Measurements from ENCODE around the gene DOC2B. TPM values are rescaled to one million over a fixed set of nuclear protein-coding genes. Genes with fewer than 3 reads are reported as not detected.

DOC2B gene
- total and polyA plus RNA-seq, 2 of the 8 experiments (the other 6 are each of a cell fraction or from before 2014, with no cell fraction given) = 1.3 to 3.3 TPM

DNA sequence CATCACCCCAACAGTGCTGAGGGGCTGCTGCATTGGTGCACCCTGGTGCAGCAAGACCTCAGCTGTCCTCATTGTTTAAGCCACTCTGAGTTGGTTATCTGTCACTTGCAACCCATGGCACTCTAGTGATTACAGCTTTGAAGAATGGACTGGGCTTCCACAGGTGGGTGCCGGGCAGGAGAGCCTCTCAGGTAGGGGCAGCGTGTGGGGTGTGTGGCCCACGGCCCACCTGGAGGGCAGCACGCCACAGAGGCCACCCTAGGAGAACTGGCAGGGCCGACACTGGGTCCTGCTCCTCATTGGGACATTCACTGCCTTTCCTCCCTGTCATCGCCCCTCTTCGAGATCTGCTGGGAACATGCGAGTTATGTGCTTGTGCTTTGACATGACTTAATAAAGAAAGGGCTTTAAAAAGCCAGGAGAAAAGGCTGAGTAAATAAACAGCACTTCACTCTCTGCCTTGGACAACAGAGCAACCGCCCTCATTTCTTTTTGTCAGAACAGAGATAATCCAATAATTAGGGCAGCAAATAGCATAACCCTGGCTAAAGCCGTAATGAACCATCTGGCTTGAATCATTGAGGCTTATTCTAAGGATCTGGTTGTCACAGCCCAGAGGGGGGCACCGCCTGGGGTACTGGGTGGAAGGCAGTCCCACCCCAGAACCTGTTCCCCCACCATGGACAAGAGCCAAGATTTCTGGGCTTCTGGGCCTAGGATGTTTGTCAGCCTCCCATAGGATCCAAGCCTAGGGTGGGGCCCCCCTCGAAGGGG is 3.0 kb downstream of the DOC2B start:
- H4K91ac ChIP-seq (replicated peaks; ENCODE audit: insufficient read length, low read length) = no peak overlapping the region
- TF ChIP-seq TEAD4 (IDR thresholded peaks at IDR 0.05; ENCODE audit: low read depth, low read length) (no peak), TCF12 (IDR thresholded peaks at IDR 0.05; ENCODE audit: low read depth, low read length) (no peak), RAD21 (IDR thresholded peaks at IDR 0.05 in 1 of 2, conservative IDR thresholded peaks at IDR 0.05 in 1 of 2; ENCODE audit: low read depth in 2 of 2, low read length in 2 of 2) (no peak), EGR1 (IDR thresholded peaks at IDR 0.05; ENCODE audit: borderline replicate concordance, low read depth, low read length) (no peak), EP300 (IDR thresholded peaks at IDR 0.05; ENCODE audit: borderline replicate concordance in 1 of 2, low read depth in 2 of 2, low read length in 2 of 2) (no peak), ASH2L (IDR thresholded peaks at IDR 0.05; ENCODE audit: low read length) (no peak), BCL11A (IDR thresholded peaks at IDR 0.05; ENCODE audit: low read depth in 2 of 2, low read length in 2 of 2) (no peak), CHD2 (IDR thresholded peaks at IDR 0.05; ENCODE audit: low read length) (no peak)
- TF ChIP-seq, protein P1, sequence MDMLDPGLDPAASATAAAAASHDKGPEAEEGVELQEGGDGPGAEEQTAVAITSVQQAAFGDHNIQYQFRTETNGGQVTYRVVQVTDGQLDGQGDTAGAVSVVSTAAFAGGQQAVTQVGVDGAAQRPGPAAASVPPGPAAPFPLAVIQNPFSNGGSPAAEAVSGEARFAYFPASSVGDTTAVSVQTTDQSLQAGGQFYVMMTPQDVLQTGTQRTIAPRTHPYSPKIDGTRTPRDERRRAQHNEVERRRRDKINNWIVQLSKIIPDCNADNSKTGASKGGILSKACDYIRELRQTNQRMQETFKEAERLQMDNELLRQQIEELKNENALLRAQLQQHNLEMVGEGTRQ (IDR thresholded peaks at IDR 0.05; ENCODE audit: low read length) = no peak
- TF ChIP-seq, protein P2, sequence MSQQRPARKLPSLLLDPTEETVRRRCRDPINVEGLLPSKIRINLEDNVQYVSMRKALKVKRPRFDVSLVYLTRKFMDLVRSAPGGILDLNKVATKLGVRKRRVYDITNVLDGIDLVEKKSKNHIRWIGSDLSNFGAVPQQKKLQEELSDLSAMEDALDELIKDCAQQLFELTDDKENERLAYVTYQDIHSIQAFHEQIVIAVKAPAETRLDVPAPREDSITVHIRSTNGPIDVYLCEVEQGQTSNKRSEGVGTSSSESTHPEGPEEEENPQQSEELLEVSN (IDR thresholded peaks at IDR 0.05) = no peak

More for the DNA sequence above, 3.0 kb downstream of the DOC2B start:
- Histone ChIP-seq H2BK12ac (ENCODE audit: low read depth, low read length) (no peak overlapping the region), H2BK20ac (ENCODE audit: low read length) (no peak overlapping the region), H3K79me1 (ENCODE audit: low read depth, low read length) (peaks cover 2% of the 10 kb centered on the region; the same call in 1 of the 2 replicates), H3K9me3 (ENCODE audit: insufficient read depth in 2 of 2, low read depth in 1 of 2, low read length in 1 of 2) (no peaks in the 10 kb centered on the region), H3K27me3 (replicated peaks in 1 of 4; ENCODE audit: control insufficient read depth in 3 of 4, extremely low read depth in 1 of 4, insufficient read depth in 3 of 4, low read length in 3 of 4) (peaks cover 19 to 52% (median 39%) of the 10 kb centered on the region in 4 experiments), H2BK5ac (ENCODE audit: low read depth, low read length) (no peak overlapping the region), H3K36me3 (ENCODE audit: control insufficient read depth in 2 of 4, insufficient read depth in 4 of 4, low read length in 3 of 4) (no peaks in the 10 kb centered on the region), H4K8ac (ENCODE audit: extremely low read depth, insufficient read depth, low read length) (no peak overlapping the region), H2AK5ac (ENCODE audit: low read depth, low read length) (no peak overlapping the region), H3K4me1 (replicated peaks in 1 of 4; ENCODE audit: control insufficient read depth in 3 of 4, insufficient read depth in 4 of 4, low read length in 3 of 4) (peaks cover 0 to 14% (median 9%) of the 10 kb centered on the region in 4 experiments; a peak in 6 of 7 replicates), H3K56ac (replicated peaks; ENCODE audit: insufficient read length, low read depth, low read length) (no peak overlapping the region), H2BK15ac (ENCODE audit: low read length) (no peak overlapping the region), H4K20me1 (replicated peaks in 1 of 2; ENCODE audit: control insufficient read depth in 1 of 2, insufficient read depth in 2 of 2, low read length in 2 of 2) (no peaks in the 10 kb centered on the region), H2BK120ac (replicated peaks; ENCODE audit: low read depth, low read length) (no peak overlapping the region), H3K27ac (ENCODE audit: low read depth, low read length) (no peak overlapping the region), H3K23ac (ENCODE audit: insufficient read length) (no peak overlapping the region), H3K4ac (replicated peaks; ENCODE audit: insufficient read length, low read depth, low read length) (no peak overlapping the region), H3K18ac (ENCODE audit: extremely low read depth, low read length) (no peak overlapping the region), H3K9ac (replicated peaks in 1 of 4; ENCODE audit: extremely low read depth in 1 of 4, low read depth in 3 of 4, low read length in 3 of 4) (no peak overlapping the region), H3K23me2 (ENCODE audit: low read depth, low read length) (peaks cover 9% of the 10 kb centered on the region; the same call in 1 of the 2 replicates), H3K4me2 (ENCODE audit: insufficient read depth in 1 of 2, low read depth in 2 of 2, low read length in 2 of 2) (no peak overlapping the region), H3K79me2 (ENCODE audit: control insufficient read depth in 1 of 2, insufficient read depth in 2 of 2, low read length in 2 of 2) (no peaks in the 10 kb centered on the region), H2AFZ (ENCODE audit: low read length) (no peak overlapping the region), H4K5ac (ENCODE audit: insufficient read length, low read depth, low read length) (no peak overlapping the region), H3K4me3 (ENCODE audit: extremely low read depth in 1 of 4, insufficient read depth in 2 of 4, low read depth in 3 of 4, low read length in 4 of 4) (no peak overlapping the region), H3K14ac (ENCODE audit: insufficient read length) (no peak overlapping the region)
- POLR2A ChIA-PET (ENCODE audit: partially characterized antibody) = interaction anchor here (1.4 kb wide), 1 partner anchor 129 kb away, joined by 4 read pairs; no protein-coding TSS in a partner anchor
- DNase-seq (ENCODE audit: low read depth in 1 of 2, low spot score in 2 of 2) = no peak
- no peak for FAIRE-seq
- CTCF ChIA-PET (ENCODE audit: partially characterized antibody) = interaction anchor here (0.9 to 1.8 kb wide), 2 partner anchors 13 to 14 kb away, joined by 3 read pairs; no protein-coding TSS in a partner anchor
- 90% methylated on average over 9 of the region's 12 CpGs; no CpG with 5 or more reads in 1 of the 2 experiments for WGBS, 2 experiments (ENCODE audit: extremely low coverage in 1 of 2, insufficient coverage in 1 of 2, insufficient read length in 1 of 2, insufficient replicate concordance in 2 of 2, low coverage in 1 of 2, low lambda C conversion rate in 2 of 2, missing lambda C conversion rate in 1 of 2)

Data from H1 (cell line).